Activated CD4-positive, alpha-beta T cell treated with anti-CD3 and anti-CD28 coated beads, Interleukin-2, Interleukin-4, amounts not matched to agents 100 ng/mL and 50 ng/mL, durations not matched to agents 16 hours and 8 hours (primary cell): ENCODE results near the gene ZNF407.

Experiments
- DNase-seq: peaks from one replicate; pipeline ENCODE4 v3.0.0-alpha.2; 2020; ENCODE audit warnings: low spot score

Gene ZNF407

DNA sequence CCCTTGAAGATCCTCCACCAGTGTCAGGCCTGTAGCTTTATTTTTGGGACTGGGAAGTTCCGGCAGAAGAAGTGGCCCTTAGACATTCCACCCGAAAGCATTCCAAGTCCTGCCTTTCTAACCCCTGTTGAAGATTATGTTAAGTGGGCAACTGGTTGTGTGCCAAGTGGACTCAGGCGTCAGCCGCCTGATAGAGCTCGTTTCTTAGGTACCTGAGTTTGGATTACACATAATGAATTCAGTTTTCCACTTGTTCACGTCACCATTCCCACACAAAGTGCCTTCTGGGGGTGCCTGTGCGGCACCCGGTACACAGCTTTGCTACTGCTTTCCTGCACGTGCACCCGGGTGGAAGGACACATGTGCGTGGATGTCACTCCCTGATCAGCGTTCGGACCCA, 454.8 kb downstream of the ZNF407 start:
- no peak for DNase-seq

DNA sequence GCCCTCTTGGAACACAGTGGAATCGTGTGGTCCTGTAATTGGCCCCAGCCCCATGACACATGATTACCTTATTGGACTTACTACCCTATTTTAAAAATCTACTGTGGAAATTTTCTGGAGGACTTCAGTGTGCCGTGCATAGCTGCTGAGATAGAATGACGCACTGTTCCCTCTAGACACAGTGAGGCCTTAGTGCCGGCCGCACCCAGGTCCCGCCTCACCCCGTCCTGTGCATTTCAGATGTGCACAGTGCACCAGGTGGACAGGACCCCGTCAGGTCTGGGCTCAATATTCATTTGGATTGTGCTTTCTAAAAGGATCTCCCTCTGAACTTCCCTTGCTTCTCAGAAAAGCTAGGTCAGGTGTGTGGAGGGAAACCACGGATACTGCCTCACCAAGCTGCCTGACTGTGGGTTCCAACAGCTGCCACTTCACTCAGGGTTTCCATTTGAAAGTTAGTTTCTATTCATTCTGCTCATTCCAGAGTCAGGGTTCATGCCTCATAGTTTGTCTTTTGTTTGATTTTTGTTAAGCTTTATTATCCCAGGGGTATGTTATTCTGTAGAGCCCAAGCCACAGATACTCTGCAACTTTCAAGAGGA, 455.5 kb downstream of the ZNF407 start:
- DNase-seq, result no peak

DNA sequence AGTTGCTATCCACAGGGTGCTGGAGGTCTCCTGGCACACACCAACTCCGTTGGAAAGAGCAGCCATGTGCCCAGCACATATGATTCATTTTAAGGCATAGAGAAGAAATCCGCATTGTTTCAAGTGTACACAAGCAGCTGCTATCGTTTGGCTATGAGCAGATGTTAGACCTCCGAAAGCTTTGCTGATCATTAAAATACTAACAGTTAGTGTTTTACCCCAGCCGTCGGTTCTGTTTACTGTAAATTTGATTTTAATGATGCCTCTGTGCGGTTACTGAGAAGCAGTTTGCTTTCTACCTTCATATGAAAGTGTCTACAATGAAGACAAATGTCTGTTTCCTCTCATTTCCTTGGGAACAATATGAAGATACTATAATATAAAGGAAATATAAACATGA, 456.4 kb downstream of the ZNF407 start:
- no peak for DNase-seq

DNA sequence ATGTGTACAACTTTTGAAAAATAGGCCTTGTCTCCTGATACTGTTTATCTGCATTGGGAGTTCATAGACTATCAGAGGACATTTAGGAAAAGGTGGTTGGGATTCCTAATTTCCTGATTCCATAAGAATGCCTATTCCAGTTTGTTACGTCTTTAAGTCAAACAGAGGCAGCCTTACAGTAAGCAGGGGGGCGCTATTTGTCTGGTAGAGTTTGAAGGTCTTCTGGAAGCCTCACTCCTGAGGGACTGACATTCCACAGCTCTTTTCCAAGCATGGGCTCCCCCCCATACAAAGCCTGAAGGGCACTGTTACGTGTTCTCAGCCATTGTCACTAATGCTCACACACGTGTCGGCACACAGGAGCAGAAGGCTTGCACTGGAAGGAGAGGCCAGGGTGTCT, 456.9 kb downstream of the ZNF407 start:
- DNase-seq, result no peak

DNA sequence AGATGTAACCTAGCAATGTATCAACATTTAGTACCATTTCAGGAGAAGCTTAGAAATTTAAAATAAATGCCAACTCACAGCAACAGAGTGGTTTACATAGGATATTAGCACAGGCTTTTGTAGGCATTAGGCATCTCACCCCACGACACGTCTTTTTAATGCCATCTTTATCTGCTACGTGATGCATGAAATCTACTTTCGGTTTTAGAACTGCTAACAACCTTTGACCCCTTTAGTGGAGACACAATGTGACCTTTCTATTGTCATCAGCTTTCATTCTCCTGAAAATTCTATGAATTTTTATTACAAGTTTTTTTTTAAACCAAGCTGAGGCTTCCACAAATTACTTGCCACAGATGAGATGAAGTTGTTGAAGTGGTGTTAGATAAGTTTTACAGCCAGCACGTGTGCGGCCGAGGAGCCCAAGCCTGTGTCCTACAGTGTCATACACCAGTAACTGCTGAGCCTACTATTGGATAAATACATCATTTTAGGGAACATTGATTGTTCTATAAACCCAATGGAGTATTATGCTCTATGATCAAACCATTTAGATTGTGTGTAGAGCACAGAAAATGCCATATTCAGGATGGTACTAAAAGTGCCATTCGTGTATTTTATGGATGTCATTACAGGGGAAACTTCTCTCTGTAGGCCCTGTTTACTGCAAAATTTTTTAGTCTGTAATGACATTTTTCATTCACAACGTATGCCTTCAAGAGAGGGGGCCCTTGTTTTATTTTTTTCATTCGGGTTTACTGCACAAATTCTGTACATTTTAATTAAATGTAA, 459.7 kb downstream of the ZNF407 start:
- DNase-seq, result no peak

DNA sequence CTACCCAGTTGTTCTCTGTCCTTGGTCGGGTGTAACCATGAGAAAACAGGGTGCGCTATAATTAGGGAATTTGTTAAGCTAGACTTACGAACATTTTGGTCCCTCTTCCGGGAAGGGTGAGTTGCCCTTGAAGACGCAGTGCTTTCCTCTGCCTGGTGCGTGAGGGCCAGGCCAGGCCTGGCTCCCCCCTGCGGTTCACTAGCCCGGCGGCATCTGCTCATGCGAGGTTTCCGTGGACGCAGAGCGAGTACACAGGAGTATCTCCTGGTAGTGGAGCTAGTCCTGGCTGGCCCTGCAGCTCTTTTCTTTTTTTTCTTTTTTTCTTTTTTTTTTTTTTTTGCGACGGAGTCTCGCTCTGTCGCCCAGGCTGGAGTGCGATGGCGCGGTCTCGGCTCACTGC, 462.5 kb downstream of the ZNF407 start:
- DNase-seq, result no peak

DNA sequence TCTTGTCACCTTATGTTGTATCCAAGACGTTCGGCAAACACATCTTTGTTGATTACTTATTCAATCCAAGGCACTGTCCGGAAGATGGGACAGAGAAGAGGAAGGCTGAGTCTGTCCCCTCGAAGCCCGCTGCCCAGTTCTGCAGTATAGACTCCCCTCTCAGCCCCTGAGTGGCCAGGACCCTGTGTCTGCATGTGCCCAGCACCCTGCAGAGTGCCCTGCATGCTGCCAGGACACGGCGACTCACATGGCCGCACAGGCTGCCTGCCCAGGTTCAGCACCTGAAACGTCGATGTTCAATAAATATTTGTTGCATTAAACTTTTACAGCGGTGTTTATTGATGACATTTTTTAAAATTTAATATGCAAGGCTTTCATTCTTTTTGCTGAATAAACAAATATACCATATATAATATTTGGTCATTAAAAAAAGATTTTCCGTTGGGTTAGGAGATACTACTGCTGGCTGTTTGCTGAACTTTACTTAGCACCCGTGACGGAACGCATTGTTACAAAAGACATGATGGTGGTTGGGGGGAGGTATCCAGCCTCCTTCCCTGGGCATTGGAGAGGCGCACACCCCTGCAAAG, 464.7 kb downstream of the ZNF407 start:
- no peak for DNase-seq

DNA sequence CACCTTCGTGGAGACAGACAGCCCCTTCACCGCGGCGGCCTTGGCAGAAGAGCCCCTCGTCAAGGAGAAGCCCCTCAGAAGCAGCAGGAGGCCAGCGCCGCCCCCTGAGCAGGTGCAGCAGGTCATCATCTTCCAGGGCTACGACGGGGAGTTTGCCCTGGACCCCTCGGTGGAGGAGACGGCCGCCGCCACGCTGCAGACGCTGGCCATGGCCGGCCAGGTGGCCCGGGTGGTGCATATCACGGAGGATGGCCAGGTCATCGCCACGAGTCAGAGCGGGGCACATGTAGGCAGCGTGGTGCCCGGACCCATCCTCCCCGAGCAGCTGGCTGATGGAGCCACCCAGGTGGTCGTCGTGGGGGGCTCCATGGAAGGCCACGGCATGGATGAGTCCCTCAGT, 465.5 kb downstream of the ZNF407 start:
- DNase-seq, result no peak

DNA sequence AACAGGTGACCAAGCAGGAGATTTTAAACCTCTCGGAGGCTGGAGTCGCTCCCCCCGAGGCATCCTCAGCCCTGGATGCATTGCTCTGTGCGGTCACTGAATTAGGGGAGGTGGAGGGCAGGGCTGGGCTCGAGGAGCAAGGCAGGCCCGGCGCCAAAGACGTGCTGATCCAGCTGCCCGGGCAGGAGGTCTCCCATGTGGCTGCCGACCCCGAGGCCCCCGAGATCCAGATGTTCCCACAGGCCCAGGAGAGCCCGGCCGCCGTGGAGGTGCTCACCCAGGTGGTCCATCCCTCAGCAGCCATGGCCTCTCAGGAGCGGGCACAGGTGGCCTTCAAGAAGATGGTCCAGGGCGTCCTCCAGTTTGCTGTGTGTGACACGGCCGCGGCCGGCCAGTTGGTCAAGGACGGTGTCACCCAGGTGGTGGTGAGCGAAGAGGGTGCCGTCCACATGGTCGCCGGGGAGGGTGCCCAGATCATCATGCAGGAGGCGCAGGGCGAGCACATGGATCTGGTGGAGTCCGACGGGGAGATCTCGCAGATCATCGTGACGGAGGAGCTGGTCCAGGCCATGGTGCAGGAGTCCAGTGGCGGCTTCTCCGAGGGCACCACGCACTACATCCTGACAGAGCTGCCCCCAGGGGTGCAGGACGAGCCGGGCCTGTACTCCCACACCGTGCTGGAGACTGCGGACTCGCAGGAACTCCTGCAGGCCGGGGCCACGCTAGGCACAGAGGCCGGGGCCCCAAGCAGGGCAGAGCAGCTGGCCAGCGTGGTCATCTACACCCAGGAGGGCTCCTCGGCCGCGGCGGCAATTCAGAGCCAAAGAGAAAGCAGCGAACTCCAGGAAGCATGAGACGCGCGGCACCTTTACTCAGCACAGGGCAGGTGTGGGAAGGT, 466.2 kb downstream of the ZNF407 start:
- DNase-seq, result no peak

DNA sequence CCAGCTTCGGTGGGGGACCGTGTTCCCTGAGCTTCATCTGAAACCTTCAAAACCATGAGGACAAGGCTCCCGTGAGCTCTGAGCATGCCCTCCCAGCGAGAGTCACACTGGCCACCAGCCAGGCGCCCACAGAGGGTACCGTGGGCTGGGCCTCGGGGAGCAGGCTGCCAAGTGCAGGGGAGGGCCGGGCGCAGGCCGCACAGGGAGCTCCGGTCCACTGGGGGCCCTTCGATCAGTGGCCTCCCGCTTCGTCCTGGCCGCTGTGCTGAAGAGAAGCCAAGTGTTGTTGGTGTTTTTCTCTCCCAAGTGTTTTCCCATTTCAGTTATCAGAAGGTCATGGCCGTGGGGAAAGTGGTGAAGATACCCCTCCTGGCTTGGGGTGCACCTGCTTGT, 466.8 kb downstream of the ZNF407 start:
- DNase-seq, result no peak

DNA sequence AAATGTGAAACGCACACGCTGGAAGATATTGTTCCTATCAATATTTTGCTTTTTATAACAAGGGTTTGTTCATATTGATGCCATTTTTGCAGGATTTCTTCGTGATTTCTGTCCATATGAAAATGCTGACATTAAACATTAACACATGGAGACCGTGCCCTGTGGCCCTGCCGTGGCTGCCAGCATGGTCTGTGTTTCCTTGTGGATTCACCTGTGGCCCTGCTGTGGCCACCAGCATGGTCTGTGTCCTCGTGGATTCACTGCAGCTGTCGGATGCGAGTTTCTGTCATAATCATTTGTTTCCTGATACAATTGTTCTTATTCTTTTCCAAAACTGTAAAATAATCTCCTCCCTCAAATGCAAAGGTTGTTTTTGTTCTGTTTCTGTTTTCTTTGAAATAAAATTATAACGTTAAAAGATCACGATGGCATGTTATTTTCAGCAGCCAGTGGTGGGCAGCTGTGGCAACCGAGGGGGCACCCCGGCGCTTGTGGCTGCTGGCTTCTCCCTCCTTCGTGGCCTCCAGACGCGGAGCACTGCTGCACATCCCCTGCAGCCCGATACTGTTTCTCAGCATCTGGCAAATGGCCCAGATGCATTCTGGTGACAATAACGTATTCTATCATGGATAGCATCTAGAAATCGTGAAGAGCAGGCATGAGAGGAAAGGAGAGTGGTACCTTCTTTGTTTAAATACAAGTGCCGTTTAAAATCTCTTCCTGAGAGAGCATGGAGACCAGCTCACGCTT, 467.8 kb downstream of the ZNF407 start:
- no peak for DNase-seq

DNA sequence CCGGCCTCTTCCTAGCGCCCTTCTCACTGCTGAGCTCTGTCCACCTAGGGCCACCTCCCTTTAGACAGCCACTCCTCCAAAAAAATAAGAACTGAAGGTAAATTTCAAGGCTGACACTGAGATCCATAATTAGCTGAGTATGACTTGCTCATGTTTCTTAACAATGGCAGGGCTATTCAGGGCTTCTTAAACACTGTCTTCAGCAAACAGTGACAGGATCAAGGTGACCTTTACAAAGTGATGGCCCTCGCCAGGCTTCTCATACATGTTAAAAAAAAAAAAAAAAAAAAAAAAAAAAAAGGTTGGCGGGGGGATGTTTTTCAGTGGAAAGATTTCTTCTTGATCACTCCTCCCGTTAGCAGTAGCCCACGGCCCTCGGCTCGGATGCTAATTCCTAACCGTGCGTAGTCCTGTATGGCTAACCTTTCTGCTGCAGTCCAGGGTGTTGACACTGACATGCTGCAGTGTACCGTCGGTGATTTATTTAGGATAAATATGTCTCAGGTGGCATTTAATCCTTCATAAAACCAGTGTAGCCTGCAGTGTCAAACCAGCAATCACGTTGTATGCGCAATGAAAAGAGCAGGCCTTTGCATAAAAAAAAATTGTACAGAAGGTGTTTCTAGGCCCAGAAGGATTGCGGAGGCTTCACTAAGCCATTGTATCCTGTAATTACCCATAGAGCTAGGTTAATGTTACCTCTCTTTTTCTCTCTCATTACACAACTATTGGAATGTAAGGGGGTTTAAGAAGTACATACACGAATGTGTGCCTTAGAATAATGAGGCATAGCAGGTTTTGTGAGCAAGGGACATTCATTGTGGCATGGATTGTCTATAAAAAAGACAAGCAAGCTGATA, 468.6 kb downstream of the ZNF407 start:
- DNase-seq, result no peak

DNA sequence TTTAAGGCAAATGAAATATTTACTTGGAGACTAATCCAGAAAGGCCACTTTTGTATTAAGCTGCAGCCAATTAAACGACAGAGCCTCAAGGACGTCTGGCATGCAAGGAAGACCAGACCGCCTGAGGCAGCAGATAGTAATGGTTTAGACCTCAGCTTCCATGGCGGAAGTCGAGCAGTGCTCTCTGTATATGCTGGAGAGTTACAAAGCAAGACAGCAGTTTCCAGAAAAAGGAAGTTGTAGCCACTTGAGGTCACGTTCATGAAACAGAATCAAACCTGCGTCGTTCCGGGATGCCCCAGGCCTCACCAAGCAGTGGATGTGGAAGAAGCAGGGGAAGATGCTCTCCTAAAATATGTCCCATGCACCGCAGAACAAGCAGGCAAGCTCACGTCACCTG, 469.3 kb downstream of the ZNF407 start:
- no peak for DNase-seq

DNA sequence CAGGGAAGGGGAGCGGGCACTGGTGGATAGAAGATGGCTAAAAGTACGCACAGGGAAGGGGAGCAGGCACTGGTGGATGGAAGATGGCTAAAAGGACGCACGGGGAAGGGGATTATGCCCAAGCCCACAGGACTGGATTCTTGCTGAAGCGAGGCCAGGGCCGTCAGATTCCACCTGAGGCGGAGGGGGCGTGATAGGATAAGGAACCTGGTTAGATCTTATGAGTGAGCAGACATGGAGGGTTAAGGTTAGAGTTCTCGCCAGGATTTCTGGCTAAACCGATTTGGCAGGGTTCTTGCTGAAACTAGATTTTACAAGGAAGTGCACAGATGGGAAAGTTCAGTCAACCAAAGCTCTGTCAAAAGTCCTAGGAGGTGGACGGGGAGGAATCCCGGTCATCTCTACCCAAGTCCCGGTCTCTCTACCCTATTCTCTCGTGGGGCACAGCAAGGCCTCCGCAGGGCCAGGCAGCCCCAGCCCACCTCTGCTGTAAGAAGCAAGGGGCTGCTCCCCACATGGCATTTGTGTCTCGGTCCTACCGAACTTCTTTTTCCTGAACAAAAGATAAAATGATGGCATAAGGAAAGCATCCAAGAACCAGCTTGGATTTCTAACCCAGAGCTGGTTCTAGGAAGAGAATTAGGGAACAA, 470.5 kb downstream of the ZNF407 start:
- no peak for DNase-seq

DNA sequence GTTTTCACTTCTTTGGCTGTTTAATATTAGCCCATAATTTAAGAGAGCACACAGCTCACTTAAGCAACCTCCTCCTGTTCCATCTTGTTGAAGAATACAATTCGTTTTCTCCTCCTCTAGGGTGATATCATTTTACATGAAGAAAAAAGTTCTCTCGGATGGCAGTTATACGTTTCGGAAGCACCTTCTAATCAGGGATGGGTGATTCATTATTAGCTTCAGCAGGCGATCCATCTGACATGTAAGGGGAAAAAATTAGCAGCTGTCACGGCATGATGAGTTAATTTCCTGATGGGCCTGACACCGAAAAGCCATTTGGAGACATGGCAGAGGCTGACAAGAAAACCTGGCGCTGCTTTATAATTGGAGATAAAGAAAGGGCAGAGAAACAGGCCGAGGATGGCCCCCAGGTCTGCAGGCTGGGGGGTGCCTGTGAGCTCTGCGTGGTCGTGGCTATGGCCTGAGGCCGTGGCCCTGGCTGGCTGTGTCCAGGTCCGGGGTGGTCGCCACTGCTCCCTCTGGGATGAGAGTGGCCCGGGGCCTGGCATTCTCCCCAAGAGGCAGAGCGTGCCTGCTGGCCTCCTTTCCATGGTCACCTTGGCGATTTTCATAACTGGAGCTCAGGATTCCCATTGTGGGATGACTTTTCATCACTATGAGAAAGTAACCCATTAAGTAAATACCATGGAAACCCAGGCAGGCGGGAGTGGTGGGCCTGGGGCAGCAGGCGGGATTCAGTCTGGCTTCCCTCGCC, 471.2 kb downstream of the ZNF407 start:
- no peak for DNase-seq

DNA sequence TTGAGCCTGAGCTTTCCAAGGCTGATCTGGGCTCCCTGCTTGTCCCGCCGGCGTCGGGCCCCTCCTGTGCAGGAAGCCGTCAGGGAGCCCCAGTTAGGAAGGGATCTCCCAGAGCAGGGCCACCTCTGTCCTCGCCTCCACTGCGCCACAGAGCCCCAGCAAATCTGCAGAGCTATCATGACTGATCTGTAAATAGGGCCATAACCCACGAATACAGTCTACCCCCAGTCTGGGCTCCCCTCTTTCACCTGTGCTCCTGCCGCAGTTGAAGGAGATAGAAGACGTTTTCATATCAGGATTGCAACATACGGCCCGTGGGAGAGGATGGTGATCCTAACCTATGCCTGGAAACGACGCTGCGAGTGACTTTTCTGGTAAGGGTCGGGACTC, 472.6 kb downstream of the ZNF407 start:
- DNase-seq, result no peak

DNA sequence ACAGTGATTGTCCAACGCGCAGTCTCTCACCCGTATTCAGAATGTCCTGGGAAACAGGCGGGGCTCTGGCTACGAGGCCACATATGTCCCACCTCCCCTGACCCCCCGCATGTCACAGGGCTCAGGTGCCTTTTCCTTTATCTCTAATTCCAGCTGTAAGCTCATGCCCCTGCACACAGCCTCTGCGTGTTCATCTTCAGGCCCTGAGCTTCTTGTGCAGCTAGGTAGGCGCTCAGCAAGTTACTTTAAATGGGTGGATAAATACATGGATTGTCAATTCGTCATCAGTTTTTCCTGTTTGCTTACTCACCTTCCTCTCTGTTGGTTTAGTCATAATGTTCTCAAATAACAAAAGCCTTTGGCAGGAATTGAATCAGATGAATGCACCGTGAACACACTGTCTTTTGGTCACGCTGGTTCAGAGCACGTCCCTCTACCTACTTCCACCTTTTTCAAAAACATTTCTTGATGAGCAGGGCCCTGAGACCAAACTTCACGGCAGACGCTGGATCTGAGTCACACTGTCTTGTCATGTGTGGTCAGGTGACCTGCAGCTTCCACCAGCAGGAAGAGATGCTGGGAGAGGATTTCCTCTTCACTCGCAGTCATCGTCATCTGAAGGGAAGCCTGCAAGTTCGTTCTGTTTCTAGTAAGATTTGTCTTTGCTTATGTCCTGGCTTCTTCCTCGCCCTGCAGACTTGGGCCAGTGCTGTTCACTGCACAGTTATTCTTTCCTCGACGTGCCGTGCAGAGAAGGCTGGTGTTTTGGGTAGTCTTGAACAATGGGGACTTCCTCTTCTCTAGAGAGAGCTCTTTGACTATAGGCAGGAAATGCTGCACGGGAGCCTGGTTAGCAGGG, 473.2 kb downstream of the ZNF407 start:
- DNase-seq, result peak; percentile 88

DNA sequence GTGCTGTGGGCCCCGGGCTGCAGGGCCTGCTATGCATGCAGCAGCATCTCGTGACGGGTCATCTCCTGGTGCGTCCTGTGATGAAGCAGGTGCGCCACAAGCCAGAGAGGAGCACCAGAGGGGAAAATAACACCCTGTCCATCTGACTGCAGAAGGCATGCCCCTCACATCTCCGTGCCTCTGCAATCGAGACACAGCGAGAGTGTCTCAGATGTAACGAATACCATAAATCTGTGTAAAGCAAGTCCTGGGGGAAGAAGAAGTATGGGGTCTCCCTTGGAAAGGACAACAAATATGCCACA, 473.8 kb downstream of the ZNF407 start:
- DNase-seq, result no peak
